OCI-LY3 (cell line): ENCODE data around the gene TCF3.
A peak's percentile ranks its signal among the peaks of the same experiment; 100 is the strongest.

ENCODE experiments used
- H2AFZ ChIP-seq: fragments of 200-600, 300-600 bp; shearing (Covaris generic); 2 replicates; pipeline ENCODE4 v1.6.0; 2014; ENCODE audit warnings: antibody characterized with exemption, low read depth, low read length
- H3K27ac ChIP-seq: fragments of 200-600, 300-600 bp; sonication (generic); 2 replicates; pipeline ENCODE4 v1.5.1; 2014; ENCODE audit warnings: mild to moderate bottlenecking, low read length, moderate library complexity, mixed read lengths
- H3K27me3 ChIP-seq: fragments of 200-600, 300-600 bp; sonication (generic); 2 replicates; pipeline ENCODE4 v1.6.1; 2014; ENCODE audit warnings: low read depth, low read length, mixed read lengths
- H3K36me3 ChIP-seq: fragments of 200-600, 300-600 bp; sonication (generic); replicated peaks from 2 replicates; pipeline ENCODE3; 2014; ENCODE audit warnings: low read depth, low read length, mixed read lengths
- H3K4me1 ChIP-seq: fragments of 300-600, 200-600 bp; sonication (generic); 2 replicates; pipeline ENCODE4 v1.6.1; 2014; ENCODE audit warnings: low read length, mixed read lengths
- H3K4me2 ChIP-seq: fragments of 200-600, 300-600 bp; sonication (generic); 2 replicates; pipeline ENCODE4 v1.6.1; 2014; ENCODE audit warnings: low read length, mixed read lengths
- H3K4me3 ChIP-seq: fragments of 300-600, 200-600 bp; sonication (generic); 2 replicates; pipeline ENCODE4 v1.5.1; 2014; ENCODE audit warnings: antibody characterized with exemption, mild to moderate bottlenecking, low read length, moderate library complexity
- H3K79me2 ChIP-seq: fragments of 300-600, 200-600 bp; shearing (Covaris generic); 2 replicates; pipeline ENCODE4 v1.6.1; 2014; ENCODE audit warnings: mild to moderate bottlenecking, low read length, mixed read lengths
- H3K9ac ChIP-seq: fragments of 300-600, 200-600 bp; shearing (Covaris generic); 2 replicates; pipeline ENCODE4 v1.6.0; 2014; ENCODE audit warnings: mild to moderate bottlenecking, low read length, moderate library complexity
- H3K9me3 ChIP-seq: fragments of 200-600, 300-600 bp; shearing (Covaris generic); 2 replicates; pipeline ENCODE4 v1.6.1; 2014; ENCODE audit warnings: low read length, mixed read lengths; ENCODE audit not compliant: insufficient read depth
- H4K20me1 ChIP-seq: fragments of 200-600, 300-600 bp; sonication (generic); 2 replicates; pipeline ENCODE4 v1.6.1; 2016; ENCODE audit warnings: low read length, mixed read lengths; ENCODE audit not compliant: insufficient read depth
- CTCF ChIP-seq: fragments of 200-600, 300-600 bp; sonication (generic); IDR thresholded peaks from 2 replicates; pipeline ENCODE4 v1.5.1; 2014; ENCODE audit warnings: antibody characterized with exemption, low read length, low read depth
- EZH2phosphoT487 ChIP-seq: fragments of 200-600 bp; shearing (Covaris generic); IDR thresholded peaks from 2 replicates; pipeline ENCODE4 v1.6.1; 2018; ENCODE audit warnings: antibody characterized with exemption, mixed run types, low read depth

Gene TCF3

DNA sequence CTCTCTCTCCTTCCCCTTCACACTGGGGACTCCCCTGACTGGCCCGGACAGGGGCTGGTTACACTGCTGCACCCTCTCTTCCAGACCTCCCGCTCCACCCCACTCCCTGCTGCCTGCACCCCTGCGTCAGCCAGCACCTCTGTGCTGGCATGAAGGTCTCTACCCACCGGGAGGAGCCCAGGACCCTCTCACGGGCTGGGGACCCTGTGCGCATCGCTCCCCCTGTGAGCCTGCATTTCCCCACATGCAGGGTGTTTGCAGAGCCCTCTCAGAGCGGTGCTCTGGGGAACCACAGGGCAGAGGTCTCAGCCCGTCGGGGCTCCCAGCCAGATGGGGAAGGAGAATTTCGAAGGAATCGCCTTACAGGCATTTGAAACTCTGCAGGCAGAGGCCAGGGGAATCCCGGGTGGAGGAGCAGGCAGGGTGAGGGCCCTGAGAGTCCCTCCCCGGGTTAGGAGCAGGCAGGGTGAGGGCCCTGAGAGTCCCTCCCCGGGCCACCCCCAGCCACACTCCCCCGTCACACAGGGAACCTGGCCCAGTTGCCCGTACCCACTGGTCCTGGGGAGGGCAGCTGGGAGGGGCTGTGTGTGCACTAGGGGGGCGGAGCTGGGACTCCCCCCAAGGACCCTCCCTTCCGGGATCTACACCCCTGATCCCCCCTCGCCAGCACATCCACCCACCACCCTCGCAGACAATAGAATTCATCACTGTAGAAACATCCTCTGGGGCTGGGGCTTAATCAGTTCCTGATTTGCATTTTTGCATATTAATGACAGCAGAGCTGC lies 16.3 kb upstream of the TCF3 start:
- H4K20me1 ChIP-seq, result no peaks in the 10 kb centered on the region
- H3K4me3 ChIP-seq, result peak overlapping the region; percentile 75
- no peaks in the 10 kb centered on the region for H3K36me3 ChIP-seq
- no peaks in the 10 kb centered on the region for H3K79me2 ChIP-seq
- H3K9ac ChIP-seq, result peak overlapping the region; percentile 89
- H3K4me2 ChIP-seq, result peak overlapping the region; percentile 94
- H3K4me1 ChIP-seq, result peaks cover 57% of the 10 kb centered on the region
- H3K9me3 ChIP-seq, result no peaks in the 10 kb centered on the region
- peak overlapping the region; percentile 98 for H3K27ac ChIP-seq
- no peaks in the 10 kb centered on the region for H3K27me3 ChIP-seq
- no peak overlapping the region for H2AFZ ChIP-seq
- TF ChIP-seq EZH2phosphoT487 (no peak), CTCF (no peak)

- no peak overlapping the region for H2AFZ ChIP-seq
- H3K4me2 ChIP-seq, result peak overlapping the region; percentile 94
- H3K4me3 ChIP-seq, result peak overlapping the region; percentile 75
- peaks cover 63% of the 10 kb centered on the region for H3K4me1 ChIP-seq
- H3K27ac ChIP-seq, result peak overlapping the region; percentile 98
- H3K9ac ChIP-seq, result peak overlapping the region; percentile 89
- H3K79me2 ChIP-seq, result no peaks in the 10 kb centered on the region
- H3K9me3 ChIP-seq, result no peaks in the 10 kb centered on the region
- H4K20me1 ChIP-seq, result no peaks in the 10 kb centered on the region
- no peaks in the 10 kb centered on the region for H3K36me3 ChIP-seq
- TF ChIP-seq EZH2phosphoT487, result no peak
- no peak for TF ChIP-seq CTCF
- no peaks in the 10 kb centered on the region for H3K27me3 ChIP-seq
Observed at GRCh38 chr19:1668048-1668485, 15.7 kb upstream of the TCF3 start.

- Histone ChIP-seq H3K4me2 (peak overlapping the region; percentile 89), H4K20me1 (no peaks in the 10 kb centered on the region), H3K36me3 (peaks cover 7% of the 10 kb centered on the region)
Observed at GRCh38 chr19:1665565-1666047, 13.2 kb upstream of the TCF3 start.

More at GRCh38 chr19:1665565-1666047, 13.2 kb upstream of the TCF3 start:
- Histone ChIP-seq H3K27ac (peak overlapping the region; percentile 98), H3K9me3 (peaks cover 8% of the 10 kb centered on the region; the same call in 1 of the 2 replicates), H3K79me2 (no peaks in the 10 kb centered on the region), H2AFZ (no peak overlapping the region), H3K4me1 (peaks cover 71% of the 10 kb centered on the region), H3K4me3 (peak overlapping the region; percentile 68), H3K27me3 (no peaks in the 10 kb centered on the region), H3K9ac (peak overlapping the region; percentile 76)
- TF ChIP-seq CTCF (no peak), EZH2phosphoT487 (no peak)
